NT2/D1 (cell line): ENCODE results near the gene ZBTB39.

Experiments
- SUZ12 ChIP-seq: IDR thresholded peaks from 2 replicates; pipeline ENCODE4 v1.6.1; 2011; ENCODE audit not compliant: insufficient read length, insufficient read depth; ENCODE audit errors: extremely low read depth
- YY1 ChIP-seq: IDR thresholded peaks from 2 replicates; pipeline ENCODE4 v1.6.1; 2011; ENCODE audit not compliant: insufficient read length, insufficient read depth
- ZNF274 ChIP-seq: IDR thresholded peaks from 2 replicates; pipeline ENCODE4 v1.6.1; 2011; ENCODE audit warnings: mild to moderate bottlenecking, low read depth, low read length

DNA sequence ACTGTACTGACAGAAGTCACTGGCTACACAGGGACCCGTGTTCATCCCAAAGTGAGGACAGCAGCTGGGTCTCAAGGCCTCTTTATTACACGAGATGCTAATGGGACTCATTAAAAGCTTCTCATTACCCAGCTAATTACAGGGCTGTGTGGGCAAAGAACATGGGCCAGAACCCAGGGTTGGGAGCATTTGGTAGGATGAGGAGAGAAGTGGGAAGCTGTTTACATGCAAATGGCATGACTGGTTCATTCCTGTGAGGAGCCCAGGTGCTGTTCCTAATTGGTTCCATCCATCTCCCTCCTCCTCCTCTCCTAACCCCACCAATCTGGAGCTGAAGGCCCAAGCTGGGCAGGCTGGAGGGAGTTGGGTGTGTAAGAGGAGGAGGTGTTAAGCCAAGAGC lies 18.9 kb upstream of the ZBTB39 start:
- TF ChIP-seq ZNF274 = no peak
- no peak for TF ChIP-seq SUZ12
- TF ChIP-seq YY1 = no peak
